Cardiac muscle cell (in vitro differentiated cells and primary cell): ENCODE measurements around the gene UBN2. TPM values are rescaled to one million over a fixed set of nuclear protein-coding genes. Genes with fewer than 3 reads are reported as not detected.

Experiments
- DNase-seq, 2 donors: peaks; one replicate each; pipeline versions ENCODE4 v3.0.0 to v3.0.0-alpha.2; 2010 to 2017; ENCODE audit warnings: low read depth in 1 of 2, low spot score in 1 of 2
- H3K27ac ChIP-seq: fragments of 200-600 bp; sonication (generic); 2 replicates; pipeline ENCODE4 v1.5.1; 2016
- H3K27me3 ChIP-seq: fragments of 200-600 bp; sonication (generic); 2 replicates; pipeline ENCODE4 v1.6.0; 2016; ENCODE audit warnings: control low read depth
- H3K36me3 ChIP-seq: fragments of 200-600 bp; sonication (generic); 2 replicates; pipeline ENCODE4 v1.5.1; 2016; ENCODE audit warnings: control low read depth
- H3K4me1 ChIP-seq: fragments of 200-600 bp; sonication (generic); 2 replicates; pipeline ENCODE4 v1.8.1; 2017; ENCODE audit warnings: low read depth, mild to moderate bottlenecking, mixed run types
- H3K4me3 ChIP-seq: fragments of 200-600 bp; sonication (generic); 2 replicates; pipeline ENCODE4 v1.5.1; 2016; ENCODE audit warnings: mild to moderate bottlenecking
- H3K9me3 ChIP-seq: fragments of 200-600 bp; sonication (generic); 2 replicates; pipeline ENCODE4 v1.5.1; 2017; ENCODE audit warnings: low read depth, mild to moderate bottlenecking, control low read depth
- polyA plus RNA-seq: library from polyadenylated mRNA; unstranded; fragments of >200 nt; fragmentation: Nextera tagmentation; extraction: Ambion mirVana; gene quantifications from 2 replicates; pipeline ENCODE4 v1.2.1, GENCODE V29; 2016
- total RNA-seq: library from RNA; depleted of rRNA; stranded (reverse); fragments of >200 nt; gene quantifications from 2 replicates; pipeline ENCODE4 v1.2.3, GENCODE V29; 2016
- TF ChIP-seq, protein P1 (sequence below): IDR thresholded peaks from 2 replicates; pipeline ENCODE4 v1.5.1; 2012; ENCODE audit warnings: low read depth, mild to moderate bottlenecking, low read length

UBN2 gene
- total and polyA plus RNA-seq, 2 experiments from 2014 or later, result 5.5 to 11.2 TPM

DNA sequence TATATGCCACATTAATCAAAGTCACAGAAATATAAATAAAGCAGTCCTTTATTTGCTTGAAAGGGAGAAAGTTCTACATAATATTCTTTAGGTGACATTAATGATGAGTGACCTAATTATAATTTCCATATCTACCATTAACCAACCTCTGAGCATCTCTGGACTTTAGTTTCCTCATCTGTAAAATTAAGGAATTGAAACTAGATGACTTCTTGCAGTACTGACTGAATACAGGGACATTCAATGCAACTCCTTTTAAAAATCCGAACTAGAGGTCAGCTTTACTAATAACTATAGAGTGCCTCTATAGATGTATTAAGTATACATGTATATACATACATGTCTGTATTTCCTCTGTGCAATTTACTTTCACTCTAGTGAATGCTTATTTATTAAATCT, 114.0 kb downstream of the UBN2 start:
- H3K4me1 ChIP-seq, result no peaks in the 10 kb centered on the region
- no peak overlapping the region for H3K27ac ChIP-seq
- TF ChIP-seq, protein P1, sequence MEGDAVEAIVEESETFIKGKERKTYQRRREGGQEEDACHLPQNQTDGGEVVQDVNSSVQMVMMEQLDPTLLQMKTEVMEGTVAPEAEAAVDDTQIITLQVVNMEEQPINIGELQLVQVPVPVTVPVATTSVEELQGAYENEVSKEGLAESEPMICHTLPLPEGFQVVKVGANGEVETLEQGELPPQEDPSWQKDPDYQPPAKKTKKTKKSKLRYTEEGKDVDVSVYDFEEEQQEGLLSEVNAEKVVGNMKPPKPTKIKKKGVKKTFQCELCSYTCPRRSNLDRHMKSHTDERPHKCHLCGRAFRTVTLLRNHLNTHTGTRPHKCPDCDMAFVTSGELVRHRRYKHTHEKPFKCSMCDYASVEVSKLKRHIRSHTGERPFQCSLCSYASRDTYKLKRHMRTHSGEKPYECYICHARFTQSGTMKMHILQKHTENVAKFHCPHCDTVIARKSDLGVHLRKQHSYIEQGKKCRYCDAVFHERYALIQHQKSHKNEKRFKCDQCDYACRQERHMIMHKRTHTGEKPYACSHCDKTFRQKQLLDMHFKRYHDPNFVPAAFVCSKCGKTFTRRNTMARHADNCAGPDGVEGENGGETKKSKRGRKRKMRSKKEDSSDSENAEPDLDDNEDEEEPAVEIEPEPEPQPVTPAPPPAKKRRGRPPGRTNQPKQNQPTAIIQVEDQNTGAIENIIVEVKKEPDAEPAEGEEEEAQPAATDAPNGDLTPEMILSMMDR, result no peak
- H3K36me3 ChIP-seq, result peaks cover 13% of the 10 kb centered on the region
- H3K9me3 ChIP-seq, result no peaks in the 10 kb centered on the region
- H3K4me3 ChIP-seq, result no peak overlapping the region
- no peak for DNase-seq
- H3K27me3 ChIP-seq, result no peaks in the 10 kb centered on the region

- TF ChIP-seq, protein P1, result no peak
- DNase-seq, result no peak
These were observed 120.0 kb downstream of the UBN2 start for GRCh38 chr7:139351027-139351426.

GRCh38 chr7:139354729-139355128, 123.7 kb downstream of the UBN2 start:
- no peak overlapping the region for H3K27ac ChIP-seq
- H3K9me3 ChIP-seq, result no peaks in the 10 kb centered on the region
- H3K4me1 ChIP-seq, result peaks cover 3% of the 10 kb centered on the region
- no peaks in the 10 kb centered on the region for H3K27me3 ChIP-seq
- H3K36me3 ChIP-seq, result no peaks in the 10 kb centered on the region
- H3K4me3 ChIP-seq, result no peak overlapping the region
- DNase-seq, result no peak
- TF ChIP-seq, protein P1, result no peak

More at GRCh38 chr7:139351027-139351426, 120.0 kb downstream of the UBN2 start:
- Histone ChIP-seq H3K27ac (no peak overlapping the region), H3K36me3 (peaks cover 9% of the 10 kb centered on the region), H3K4me1 (no peaks in the 10 kb centered on the region), H3K27me3 (no peaks in the 10 kb centered on the region), H3K9me3 (no peaks in the 10 kb centered on the region), H3K4me3 (no peak overlapping the region)

DNA sequence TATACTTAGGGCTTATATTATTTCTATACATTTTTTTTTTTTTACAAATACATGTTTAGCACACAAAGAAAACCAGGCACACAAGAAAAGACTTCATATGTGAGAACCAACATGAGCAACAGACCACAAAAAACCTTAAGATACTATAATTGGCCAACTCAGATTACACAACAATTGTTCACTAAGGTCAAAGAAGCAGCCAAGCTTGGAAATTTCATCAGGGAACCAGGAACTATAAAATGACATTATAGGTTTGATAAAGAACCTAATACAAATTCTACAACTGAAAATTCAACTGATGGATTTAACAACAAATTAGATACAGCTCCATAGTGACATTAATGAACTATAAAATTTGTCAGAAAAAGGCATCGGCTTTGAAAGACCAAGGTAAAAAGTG, 124.3 kb downstream of the UBN2 start:
- no peak overlapping the region for H3K27ac ChIP-seq
- peak in 1 of 2 donors; percentile 50 for DNase-seq

More for the DNA sequence above, 124.3 kb downstream of the UBN2 start:
- H3K36me3 ChIP-seq, result no peaks in the 10 kb centered on the region
- TF ChIP-seq, protein P1, result no peak
- H3K9me3 ChIP-seq, result no peaks in the 10 kb centered on the region
- no peaks in the 10 kb centered on the region for H3K27me3 ChIP-seq
- peaks cover 3% of the 10 kb centered on the region for H3K4me1 ChIP-seq
- H3K4me3 ChIP-seq, result no peak overlapping the region

Other genes starting within 250 kb of the UBN2 start
- gene KIAA1549, start 249.8 kb upstream of the UBN2 start, total RNA-seq, result 8.8 and 13.6 TPM in 2 replicates
- gene KIAA1549, start 249.8 kb upstream of the UBN2 start, polyA plus RNA-seq, result 7.5 and 8.8 TPM in 2 replicates
- 10.4 and 23.5 TPM in 2 replicates for gene ZC3HAV1L, start 195.2 kb upstream of the UBN2 start, total RNA-seq
- gene ZC3HAV1L, start 195.2 kb upstream of the UBN2 start, polyA plus RNA-seq, result 5.7 and 6.0 TPM in 2 replicates
- gene ZC3HAV1, start 121.5 kb upstream of the UBN2 start, total RNA-seq, result 12.9 and 18.6 TPM in 2 replicates
- gene ZC3HAV1, start 121.5 kb upstream of the UBN2 start, polyA plus RNA-seq, result 13.8 and 16.4 TPM in 2 replicates
- gene FMC1, start 110.1 kb downstream of the UBN2 start, total RNA-seq, result 10.9 and 22.5 TPM in 2 replicates
- gene FMC1, start 110.1 kb downstream of the UBN2 start, polyA plus RNA-seq, result 101 and 129 TPM in 2 replicates
- gene LUC7L2, start 128.7 kb downstream of the UBN2 start, total RNA-seq, result 55.1 and 105 TPM in 2 replicates
- 87.8 and 109 TPM in 2 replicates for gene LUC7L2, start 128.7 kb downstream of the UBN2 start, polyA plus RNA-seq